Measurements from ENCODE around the gene ZNF287. TPM values are rescaled to one million over a fixed set of nuclear protein-coding genes. Genes with fewer than 3 reads are reported as not detected.
A peak's percentile ranks its signal among the peaks of the same experiment; 100 is the strongest.

Gene ZNF287
- total RNA-seq, 1 experiment from 2014 or later: 8.1 TPM

- DNase-seq (ENCODE audit: low read depth): peak; percentile 68
Measured at GRCh38 chr17:16516594-16517051, 52.4 kb downstream of the ZNF287 start.

GRCh38 chr17:16515933-16516332 is 53.1 kb downstream of the ZNF287 start:
- DNase-seq (ENCODE audit: low read depth): no peak

GRCh38 chr17:16513873-16514272 is 55.1 kb downstream of the ZNF287 start:
- DNase-seq (ENCODE audit: low read depth): no peak

DNA sequence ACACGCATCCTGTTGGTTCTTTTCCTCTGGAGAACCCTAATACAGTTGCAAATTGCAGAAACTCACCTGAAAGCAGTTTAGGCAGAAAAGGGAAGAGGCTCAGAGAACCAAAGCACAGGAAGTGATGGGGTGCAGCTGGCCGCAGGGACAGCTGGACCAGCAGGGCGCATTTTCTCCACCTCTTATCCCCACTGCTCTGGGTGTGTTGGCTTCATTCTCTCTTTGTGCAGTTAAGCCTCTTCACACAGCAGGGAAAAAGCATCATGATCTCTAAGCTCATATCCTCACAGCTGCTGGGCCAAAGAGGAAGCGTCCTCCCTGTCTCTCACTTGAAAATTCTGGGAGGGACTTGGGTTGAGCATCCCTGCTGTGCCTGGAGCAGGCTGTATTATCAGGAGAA is 57.0 kb downstream of the ZNF287 start:
- no peak for DNase-seq (ENCODE audit: low read depth)

DNA sequence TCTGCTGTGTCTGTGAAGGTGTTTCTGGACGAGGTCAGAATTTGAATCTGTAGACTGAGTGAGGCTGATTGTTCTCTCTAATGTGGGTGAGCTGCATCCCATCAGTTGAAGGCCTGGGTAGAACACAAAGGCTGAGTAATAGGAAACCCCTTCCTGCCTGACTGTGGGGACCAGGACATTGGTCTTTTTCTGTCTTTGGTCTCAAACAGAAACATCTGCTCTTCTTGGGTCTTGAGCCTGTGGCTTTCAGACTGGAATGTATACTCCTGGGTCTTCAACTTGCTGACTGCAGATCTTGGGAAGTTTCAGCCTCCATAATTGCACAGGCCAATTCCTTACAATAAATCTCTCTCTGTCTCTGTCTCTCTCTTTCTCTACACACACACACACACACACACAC is 57.4 kb downstream of the ZNF287 start:
- DNase-seq (ENCODE audit: low read depth): no peak

DNA sequence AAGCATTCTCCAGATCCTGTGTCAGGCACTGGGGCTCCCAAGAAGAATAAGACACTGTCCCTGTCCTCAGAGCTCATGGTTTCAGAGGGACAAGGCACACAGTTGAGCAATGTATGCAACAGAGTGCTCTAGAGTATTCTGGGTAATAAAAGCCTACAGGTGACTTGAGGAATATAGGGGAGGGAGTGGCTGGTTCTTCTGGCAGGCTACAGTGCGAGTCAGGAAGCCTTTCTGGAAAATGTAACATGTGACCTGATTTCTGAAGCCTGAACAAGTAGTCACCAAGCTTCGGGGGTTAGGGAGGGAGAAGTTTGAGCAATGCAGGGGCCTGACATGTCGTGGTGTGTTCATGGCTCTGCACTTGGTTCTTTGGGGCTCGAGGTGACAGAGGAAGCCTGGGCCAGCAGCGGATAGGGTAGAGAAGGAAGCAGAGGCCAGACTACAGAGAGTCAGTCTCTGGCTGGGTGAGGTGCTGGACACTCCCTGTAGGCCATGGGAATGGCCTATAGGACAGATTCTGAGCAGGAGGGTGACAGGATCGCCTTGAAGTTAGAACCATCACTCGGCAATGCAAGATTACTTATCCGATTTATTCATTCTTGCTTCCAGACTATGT is 61.0 kb downstream of the ZNF287 start:
- no peak for DNase-seq (ENCODE audit: low read depth)

DNA sequence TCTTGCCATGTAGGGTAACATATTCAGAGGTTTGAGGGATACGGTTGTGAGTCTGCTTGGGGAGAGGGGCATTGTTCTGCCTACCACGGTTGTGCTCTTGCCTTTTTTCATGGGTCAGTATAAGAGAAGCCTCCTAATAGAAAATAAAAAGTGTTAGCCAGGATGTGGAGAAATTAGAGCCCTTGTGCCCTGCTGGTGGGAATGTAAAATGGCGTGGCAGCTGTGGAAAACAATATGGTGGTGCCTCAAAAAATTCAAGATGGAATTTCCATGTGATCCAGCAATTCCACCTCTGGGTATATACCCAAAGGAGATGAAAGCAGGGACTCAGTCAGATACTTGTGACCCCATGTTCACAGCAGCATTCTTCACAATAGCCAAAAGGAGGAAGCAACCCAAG is 62.8 kb downstream of the ZNF287 start:
- no peak for DNase-seq (ENCODE audit: low read depth)

DNA sequence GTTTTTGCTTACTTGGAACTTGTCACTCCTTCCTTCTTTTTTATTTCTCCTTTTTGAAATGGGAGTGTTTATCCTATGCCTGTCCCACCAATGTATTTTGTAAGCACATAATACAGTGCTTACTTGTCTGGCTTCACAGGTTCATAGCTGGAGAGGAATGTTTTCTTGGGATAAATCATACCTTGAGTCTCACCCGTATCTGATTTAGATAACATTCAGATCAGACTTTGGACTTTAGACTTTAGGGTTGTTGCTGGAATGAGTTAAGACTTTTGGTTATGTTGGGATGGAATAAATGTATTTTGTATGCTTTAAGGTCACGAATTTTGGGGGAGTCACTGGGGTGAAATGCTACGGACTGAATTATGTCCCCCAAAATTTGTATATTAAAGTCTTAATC is 64.0 kb downstream of the ZNF287 start:
- no peak for DNase-seq (ENCODE audit: low read depth)

Other genes with a start within 250 kb of the ZNF287 start
- gene CENPV, start 215.7 kb downstream of the ZNF287 start, total RNA-seq (2014; rRNA removed; shearing (Covaris generic)): 9.2 and 10.5 TPM in 2 replicates
- gene UBB, start 188.1 kb downstream of the ZNF287 start, total RNA-seq (2014; rRNA removed; shearing (Covaris generic)): 1,843 and 2,251 TPM in 2 replicates
- gene TRPV2, start 153.6 kb downstream of the ZNF287 start, total RNA-seq (2014; rRNA removed; shearing (Covaris generic)): 2.5 and 4.1 TPM in 2 replicates
- gene LRRC75A, start 77.0 kb downstream of the ZNF287 start, total RNA-seq (2014; rRNA removed; shearing (Covaris generic)): 1.1 and 1.6 TPM in 2 replicates
- gene ZNF624, start 84.6 kb upstream of the ZNF287 start, total RNA-seq (2014; rRNA removed; shearing (Covaris generic)): 2.0 and 2.1 TPM in 2 replicates
- gene CCDC144A, start 121.0 kb upstream of the ZNF287 start, total RNA-seq (2014; rRNA removed; shearing (Covaris generic)): 0.27 and 0.42 TPM in 2 replicates

All from M059J (cell line).